Lower leg skin (tissue), 3 donors: ENCODE results near the gene RPL3.
"Not testable (repeated sequence)": the region's sequence is repeated elsewhere in the genome, so short reads cannot be mapped to it uniquely, and the experiment has no call there.

ENCODE experiments used
- CTCF ChIP-seq, 3 donors: fragments of 450-650 bp; IDR thresholded peaks; one replicate each; pipeline ENCODE4 v1.5.1; 2016; ENCODE audit warnings: antibody characterized with exemption in 3 of 3, mild to moderate bottlenecking in 3 of 3, moderate library complexity in 2 of 3
- POLR2A ChIP-seq, 2 donors: fragments of 450-650 bp; IDR thresholded peaks; one replicate each; pipeline ENCODE4 v1.6.1; 2016 to 2017; ENCODE audit warnings: antibody characterized with exemption in 2 of 2, mild to moderate bottlenecking in 1 of 2, moderate library complexity in 1 of 2

GRCh38 chr22:39339775-39340174 is 20.4 kb upstream of the RPL3 start:
- TF ChIP-seq CTCF, POLR2A (IDR thresholded peaks at IDR 0.05): not testable (repeated sequence)
